Vagina (tissue), 2 donors: ENCODE measurements around the gene RNF166.

Experiments
- POLR2A ChIP-seq, 2 donors: fragments of 450-650 bp; IDR thresholded peaks; one replicate each; pipeline ENCODE4 v1.6.1; 2017; ENCODE audit warnings: antibody characterized with exemption in 2 of 2, mild to moderate bottlenecking in 2 of 2, moderate library complexity in 2 of 2
- TF ChIP-seq, protein P1 (sequence below), 3 experiments: fragments of 450-650 bp in 2 of 3; fragments of 200-600 bp in 1 of 3; sonication (generic) in 1 of 3; IDR thresholded peaks; one replicate each; pipeline ENCODE4 v1.5.1; 2017 to 2019; ENCODE audit warnings: antibody characterized with exemption in 3 of 3, mild to moderate bottlenecking in 2 of 3, moderate library complexity in 2 of 3

DNA sequence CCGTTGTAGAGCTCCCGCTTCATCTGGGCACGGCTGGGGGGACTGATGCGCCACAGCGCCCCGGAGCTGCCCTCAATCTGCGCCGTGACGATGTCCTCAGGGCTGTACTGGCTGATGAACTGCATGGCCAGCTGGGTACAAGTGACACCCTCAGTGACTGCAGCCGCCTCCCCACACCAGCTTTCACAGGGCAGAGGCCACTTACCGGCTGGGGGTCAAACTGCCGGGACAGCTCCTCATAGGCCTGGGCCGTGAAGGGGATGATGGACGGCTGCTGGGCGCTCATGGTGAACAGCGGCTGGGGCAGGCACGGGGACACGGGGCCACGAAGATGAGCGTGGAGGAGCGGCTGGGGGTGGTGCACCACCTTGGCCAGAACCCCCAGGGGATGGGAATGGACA lies 10.4 kb upstream of the RNF166 start:
- TF ChIP-seq, protein P1, sequence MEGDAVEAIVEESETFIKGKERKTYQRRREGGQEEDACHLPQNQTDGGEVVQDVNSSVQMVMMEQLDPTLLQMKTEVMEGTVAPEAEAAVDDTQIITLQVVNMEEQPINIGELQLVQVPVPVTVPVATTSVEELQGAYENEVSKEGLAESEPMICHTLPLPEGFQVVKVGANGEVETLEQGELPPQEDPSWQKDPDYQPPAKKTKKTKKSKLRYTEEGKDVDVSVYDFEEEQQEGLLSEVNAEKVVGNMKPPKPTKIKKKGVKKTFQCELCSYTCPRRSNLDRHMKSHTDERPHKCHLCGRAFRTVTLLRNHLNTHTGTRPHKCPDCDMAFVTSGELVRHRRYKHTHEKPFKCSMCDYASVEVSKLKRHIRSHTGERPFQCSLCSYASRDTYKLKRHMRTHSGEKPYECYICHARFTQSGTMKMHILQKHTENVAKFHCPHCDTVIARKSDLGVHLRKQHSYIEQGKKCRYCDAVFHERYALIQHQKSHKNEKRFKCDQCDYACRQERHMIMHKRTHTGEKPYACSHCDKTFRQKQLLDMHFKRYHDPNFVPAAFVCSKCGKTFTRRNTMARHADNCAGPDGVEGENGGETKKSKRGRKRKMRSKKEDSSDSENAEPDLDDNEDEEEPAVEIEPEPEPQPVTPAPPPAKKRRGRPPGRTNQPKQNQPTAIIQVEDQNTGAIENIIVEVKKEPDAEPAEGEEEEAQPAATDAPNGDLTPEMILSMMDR (IDR thresholded peaks at IDR 0.05): no peak
- TF ChIP-seq POLR2A (IDR thresholded peaks at IDR 0.05): no peak
